Tibial artery (tissue), 4 donors: ENCODE data around the gene SYPL1.
A peak's percentile ranks its signal among the peaks of the same experiment; 100 is the strongest.

ENCODE experiments used
- DNase-seq, 2 donors: peaks; one replicate each; pipeline ENCODE4 v3.0.0-alpha.2; 2019
- H3K27ac ChIP-seq, 2 donors: fragments of 200-600 bp; sonication (generic) in 1 of 2; 1 replicate in 1 of 2; 2 replicates in 1 of 2; pipeline ENCODE4 v1.5.1; 2018 to 2019; ENCODE audit warnings: mild to moderate bottlenecking in 1 of 2
- H3K27me3 ChIP-seq, 2 donors: fragments of 200-600 bp; sonication (generic) in 1 of 2; one replicate each; pipeline versions ENCODE4 v1.5.1 to v1.6.0; 2016 to 2019
- H3K36me3 ChIP-seq, 3 donors: fragments of 200-600 bp; sonication (generic) in 2 of 3; one replicate each; pipeline ENCODE4 v1.5.1; 2016 to 2019; ENCODE audit warnings: mild to moderate bottlenecking in 2 of 3
- H3K4me1 ChIP-seq, 4 donors: fragments of 200-600 bp; sonication (generic) in 2 of 4; 1 replicate in 3 of 4; 2 replicates in 1 of 4; pipeline ENCODE4 v1.5.1; 2016 to 2019
- H3K4me3 ChIP-seq, 2 donors: fragments of 200-600 bp; sonication (generic) in 1 of 2; 1 replicate in 1 of 2; 2 replicates in 1 of 2; pipeline ENCODE4 v1.5.1; 2018 to 2019; ENCODE audit warnings: mild to moderate bottlenecking in 2 of 2
- H3K9me3 ChIP-seq, 3 donors: fragments of 200-600 bp; sonication (generic) in 1 of 3; one replicate each; pipeline ENCODE4 v1.5.1; 2016 to 2019
- intact Hi-C: fragments of 100-400 bp; cut with DNase I; formaldehyde crosslinking; loops from one replicate; pipeline ENCODE4 v1.15.0; 2023; ENCODE audit warnings: low total_unique reads
- TF ChIP-seq, protein P1 (sequence below), 2 experiments: fragments of 200-600 bp in 1 of 2; fragments of 450-650 bp in 1 of 2; IDR thresholded peaks; one replicate each; pipeline ENCODE4 v1.5.1; 2017 to 2019; ENCODE audit warnings: antibody characterized with exemption in 2 of 2, mild to moderate bottlenecking in 1 of 2, moderate library complexity in 1 of 2

SYPL1 gene

DNA sequence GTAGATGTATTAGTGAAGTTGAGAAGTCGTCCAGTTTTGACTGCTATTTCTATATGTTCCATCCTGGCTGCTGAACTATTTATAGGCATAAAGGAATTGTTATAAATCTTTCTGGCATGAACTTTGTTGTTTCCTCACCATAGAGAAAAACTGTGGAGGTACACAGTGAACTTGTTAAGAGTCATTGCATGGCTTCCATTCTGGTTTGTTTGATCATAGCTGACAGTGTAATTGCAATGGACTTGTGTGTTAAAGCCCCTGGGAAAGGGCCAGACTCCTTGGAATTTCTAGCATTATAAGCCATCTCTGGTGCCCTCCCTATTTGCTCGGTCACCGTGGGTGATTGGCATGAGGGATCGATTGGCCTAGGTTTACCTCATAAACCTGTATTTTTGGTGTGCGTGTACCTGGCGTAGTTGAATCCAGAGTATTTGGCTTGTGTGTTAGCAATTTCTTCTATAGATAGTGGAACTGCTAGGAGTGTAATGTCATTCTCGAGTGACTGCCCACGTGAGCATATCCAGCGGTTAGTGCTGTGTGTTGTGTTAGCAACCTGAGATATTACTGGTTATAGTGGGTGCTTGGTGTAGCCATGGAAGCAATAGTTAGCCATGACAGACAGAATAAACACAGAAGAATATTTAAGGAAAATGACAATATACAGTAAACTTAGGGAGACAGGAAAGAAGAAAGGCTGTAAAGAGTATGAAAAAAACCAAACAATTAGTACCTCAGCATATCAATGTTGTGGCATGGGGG lies 5.9 kb upstream of the SYPL1 start:
- H3K27ac ChIP-seq = no peak overlapping the region
- H3K4me1 ChIP-seq = peaks cover 0 to 1% (median under 1%) of the 10 kb centered on the region in 4 donors
- TF ChIP-seq, protein P1, sequence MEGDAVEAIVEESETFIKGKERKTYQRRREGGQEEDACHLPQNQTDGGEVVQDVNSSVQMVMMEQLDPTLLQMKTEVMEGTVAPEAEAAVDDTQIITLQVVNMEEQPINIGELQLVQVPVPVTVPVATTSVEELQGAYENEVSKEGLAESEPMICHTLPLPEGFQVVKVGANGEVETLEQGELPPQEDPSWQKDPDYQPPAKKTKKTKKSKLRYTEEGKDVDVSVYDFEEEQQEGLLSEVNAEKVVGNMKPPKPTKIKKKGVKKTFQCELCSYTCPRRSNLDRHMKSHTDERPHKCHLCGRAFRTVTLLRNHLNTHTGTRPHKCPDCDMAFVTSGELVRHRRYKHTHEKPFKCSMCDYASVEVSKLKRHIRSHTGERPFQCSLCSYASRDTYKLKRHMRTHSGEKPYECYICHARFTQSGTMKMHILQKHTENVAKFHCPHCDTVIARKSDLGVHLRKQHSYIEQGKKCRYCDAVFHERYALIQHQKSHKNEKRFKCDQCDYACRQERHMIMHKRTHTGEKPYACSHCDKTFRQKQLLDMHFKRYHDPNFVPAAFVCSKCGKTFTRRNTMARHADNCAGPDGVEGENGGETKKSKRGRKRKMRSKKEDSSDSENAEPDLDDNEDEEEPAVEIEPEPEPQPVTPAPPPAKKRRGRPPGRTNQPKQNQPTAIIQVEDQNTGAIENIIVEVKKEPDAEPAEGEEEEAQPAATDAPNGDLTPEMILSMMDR (IDR thresholded peaks at IDR 0.05) = no peak
- H3K4me3 ChIP-seq = no peak overlapping the region
- H3K36me3 ChIP-seq = no peaks in the 10 kb centered on the region
- DNase-seq = no peak
- intact Hi-C loops = no loop called here
- no peaks in the 10 kb centered on the region for H3K9me3 ChIP-seq
- no peaks in the 10 kb centered on the region for H3K27me3 ChIP-seq

DNA sequence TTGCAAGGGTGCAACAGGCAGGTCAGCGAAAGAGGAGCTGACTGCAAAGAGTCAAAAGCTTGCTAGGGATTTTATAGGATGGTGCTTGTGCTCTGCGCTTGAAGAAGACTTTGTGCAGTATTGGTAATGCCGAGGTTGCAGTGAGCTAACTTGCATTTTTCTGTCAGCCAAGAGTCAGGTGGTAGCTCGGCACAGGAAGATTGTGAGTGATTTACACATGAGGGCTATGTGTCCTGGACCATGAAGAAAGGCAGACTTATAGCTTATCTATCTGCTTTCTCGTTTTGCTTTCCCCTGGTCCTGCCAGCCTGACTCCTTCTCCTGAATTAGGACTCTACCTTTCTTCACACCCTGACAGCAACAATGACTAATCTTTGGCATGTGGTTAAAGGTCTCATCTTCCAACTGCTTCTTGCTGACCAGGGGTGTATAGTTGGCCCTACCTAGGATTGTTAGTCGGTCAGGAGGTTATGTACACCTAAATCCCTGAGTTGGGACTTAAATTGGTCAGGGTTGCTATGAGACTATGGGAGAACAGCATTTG lies 4.1 kb upstream of the SYPL1 start:
- Histone ChIP-seq H3K36me3 (no peaks in the 10 kb centered on the region), H3K27me3 (no peaks in the 10 kb centered on the region), H3K4me1 (peaks cover 0 to 7% (median 1%) of the 10 kb centered on the region in 4 donors), H3K4me3 (no peak overlapping the region), H3K9me3 (no peaks in the 10 kb centered on the region), H3K27ac (no peak overlapping the region)
- TF ChIP-seq, protein P1 (IDR thresholded peaks at IDR 0.05) = no peak
- intact Hi-C loops = no loop called here
- no peak for DNase-seq

- Histone ChIP-seq H3K4me1 (peaks cover 0 to 17% (median 6%) of the 10 kb centered on the region in 4 donors), H3K27ac (peak overlapping the region in 1 of 2 donors; percentile 52), H3K4me3 (no peak overlapping the region), H3K27me3 (no peaks in the 10 kb centered on the region), H3K36me3 (no peaks in the 10 kb centered on the region), H3K9me3 (no peaks in the 10 kb centered on the region)
- TF ChIP-seq, protein P1 (IDR thresholded peaks at IDR 0.05) = no peak
- intact Hi-C loops = no loop called here
- no peak for DNase-seq
Measured at GRCh38 chr7:106114716-106115383, 2.7 kb upstream of the SYPL1 start.

DNA sequence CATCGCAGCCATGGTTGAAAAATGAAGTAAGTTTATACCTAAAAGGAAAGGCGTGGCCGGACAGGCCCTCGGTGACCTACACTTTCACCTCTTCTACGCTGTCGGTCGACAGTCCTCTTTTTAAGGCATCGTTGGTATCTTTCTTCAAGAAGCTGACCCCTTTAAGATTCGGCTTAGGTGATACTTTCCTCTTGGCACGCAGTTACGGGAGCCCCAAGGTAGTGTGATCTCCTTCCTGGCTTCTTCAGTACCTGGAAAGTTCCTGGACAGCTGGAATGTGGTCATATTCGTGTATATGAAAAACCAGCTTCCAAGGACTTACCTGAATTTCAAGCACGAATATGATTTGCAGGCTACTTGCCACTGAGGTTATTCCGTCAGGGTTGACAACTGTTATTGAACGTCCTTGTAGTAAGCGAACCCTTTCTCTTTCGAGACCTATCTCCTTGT lies 885 bp upstream of the SYPL1 start:
- peak overlapping the region; percentile 70 to 75 for H3K4me3 ChIP-seq
- H3K36me3 ChIP-seq = no peaks in the 10 kb centered on the region
- H3K9me3 ChIP-seq = no peaks in the 10 kb centered on the region
- intact Hi-C loops = loop anchor here (1.0 kb wide), 1 partner anchor 46 kb away; no protein-coding TSS in a partner anchor
- DNase-seq = no peak
- no peaks in the 10 kb centered on the region for H3K27me3 ChIP-seq
- peak overlapping the region; percentile 95 to 99 for H3K27ac ChIP-seq
- peaks cover 0 to 36% (median 12%) of the 10 kb centered on the region in 4 donors for H3K4me1 ChIP-seq
- TF ChIP-seq, protein P1 (IDR thresholded peaks at IDR 0.05) = no peak

DNA sequence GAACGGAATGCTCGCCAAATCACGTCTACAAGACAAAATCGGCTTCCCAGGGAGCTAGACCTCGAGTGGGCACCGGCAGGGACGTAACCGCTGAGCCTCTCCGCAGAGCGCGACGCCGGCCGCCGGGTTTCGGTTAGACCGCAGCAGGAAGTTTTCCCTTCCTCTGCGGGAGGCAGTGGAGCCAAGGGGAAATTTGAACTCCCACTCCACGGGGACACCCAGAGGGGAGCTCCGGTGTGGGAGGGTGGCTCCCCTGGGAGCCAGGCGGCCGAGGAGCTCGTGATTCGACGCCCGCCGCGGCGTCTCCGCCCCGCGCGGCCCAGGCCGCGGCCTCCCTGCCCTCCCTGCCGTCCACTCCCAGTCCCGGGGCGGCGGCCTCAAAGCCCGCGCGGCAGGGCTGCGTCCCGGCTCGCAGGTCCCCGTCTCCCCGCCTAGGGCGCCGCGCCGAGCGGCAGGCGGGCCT lies 426 bp downstream of the SYPL1 start:
- TF ChIP-seq, protein P1 (IDR thresholded peaks at IDR 0.05) = no peak
- peak; percentile 58 to 89 for DNase-seq
- Histone ChIP-seq H3K9me3 (no peaks in the 10 kb centered on the region), H3K4me1 (peaks cover 0 to 48% (median 12%) of the 10 kb centered on the region in 4 donors), H3K27ac (peak overlapping the region; percentile 95 to 99), H3K36me3 (no peaks in the 10 kb centered on the region), H3K27me3 (no peaks in the 10 kb centered on the region), H3K4me3 (peak overlapping the region; percentile 70 to 75)
- intact Hi-C loops = loop anchor here (1.0 kb wide), 1 partner anchor 44 kb away; no protein-coding TSS in a partner anchor
